Fibroblast of skin of right biceps (primary cell): ENCODE results near the gene DAG1.

ENCODE experiments used
- DNase-seq: peaks from one replicate; pipeline ENCODE4 v3.0.0-alpha.2; 2013

Gene DAG1

GRCh38 chr3:49469936-49470713 lies at the start of gene DAG1:
Gene DAG1, plus strand, starts transcription at chr3:49470267. Its CDS starts 40,268 bp downstream, at chr3:49510535.
- peak; percentile 96 for DNase-seq

GRCh38 chr3:49421890-49422378 lies 48.1 kb upstream of the DAG1 start:
- no peak for DNase-seq

- peak; percentile 26 for DNase-seq
These were observed 47.5 kb upstream of the DAG1 start, which contains the start of gene AMT for GRCh38 chr3:49422379-49423248. Gene AMT, minus strand, starts transcription at chr3:49422473. Its CDS starts 23 bp downstream, at chr3:49422450.

GRCh38 chr3:49424816-49425215 lies 45.3 kb upstream of the DAG1 start:
- DNase-seq: no peak

- DNase-seq: no peak
These were observed 42.5 kb upstream of the DAG1 start for GRCh38 chr3:49427586-49427985.

- no peak for DNase-seq
These were observed 41.4 kb upstream of the DAG1 start for GRCh38 chr3:49428752-49429080.

- DNase-seq: no peak
These were observed 35.3 kb upstream of the DAG1 start for GRCh38 chr3:49434731-49435130.

GRCh38 chr3:49445391-49445790 lies 24.7 kb upstream of the DAG1 start:
- DNase-seq: no peak

GRCh38 chr3:49453621-49454020 lies 16.4 kb upstream of the DAG1 start:
- no peak for DNase-seq

- no peak for DNase-seq
These were observed 15.6 kb upstream of the DAG1 start for GRCh38 chr3:49454458-49454857.

GRCh38 chr3:49454898-49455681 lies 15.0 kb upstream of the DAG1 start:
- no peak for DNase-seq

GRCh38 chr3:49456466-49456865 lies 13.6 kb upstream of the DAG1 start:
- peak; percentile 41 for DNase-seq

GRCh38 chr3:49460188-49460890 lies 9.7 kb upstream of the DAG1 start:
- DNase-seq: no peak

GRCh38 chr3:49460956-49461355 lies 9.1 kb upstream of the DAG1 start:
- no peak for DNase-seq

GRCh38 chr3:49461443-49462171 lies 8.5 kb upstream of the DAG1 start:
- DNase-seq: no peak

- DNase-seq: peak; percentile 59
These were observed 7.8 kb upstream of the DAG1 start for GRCh38 chr3:49462222-49462621.

- DNase-seq: no peak
These were observed 4.6 kb upstream of the DAG1 start for GRCh38 chr3:49465270-49466034.

GRCh38 chr3:49466085-49466484 lies 4.0 kb upstream of the DAG1 start:
- no peak for DNase-seq

GRCh38 chr3:49469037-49469935 lies 781 bp upstream of the DAG1 start:
- peak; percentile 89 for DNase-seq
